ENCODE measurements around the gene TM6SF1. TPM values are rescaled to one million over a fixed set of nuclear protein-coding genes. Genes with fewer than 3 reads are reported as not detected.
A peak's percentile ranks its signal among the peaks of the same experiment; 100 is the strongest.

Gene TM6SF1
- total and polyA plus RNA-seq, 9 of the 15 experiments (the other 6 are each of a cell fraction or from before 2014, with no cell fraction given) = 1.0 to 5.6 (median 3.5) TPM

DNA sequence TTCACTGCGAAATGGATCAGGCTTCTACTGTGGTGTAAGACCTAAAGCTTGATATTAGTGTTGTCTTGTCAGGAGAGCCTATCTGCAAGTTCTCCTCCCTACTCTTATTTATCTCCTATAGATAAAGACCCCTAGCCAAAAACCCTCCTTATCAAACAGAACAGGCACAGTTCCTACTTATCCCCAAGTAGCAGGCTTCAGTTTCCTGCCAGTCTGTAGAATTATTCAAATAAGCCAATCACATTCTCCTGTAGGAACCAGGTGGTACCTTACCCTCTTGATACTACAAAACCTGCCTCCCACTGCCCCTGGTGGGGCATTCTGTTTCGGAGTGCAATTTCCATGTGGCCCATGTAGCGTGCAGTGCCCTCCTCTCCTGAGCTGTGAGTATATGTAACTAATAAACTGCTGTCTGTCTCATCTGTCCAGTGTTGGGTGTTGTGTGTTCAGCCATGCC is 71.5 kb downstream of the TM6SF1 start:
- Histone ChIP-seq H3K36me3 (ENCODE audit: control insufficient read depth, insufficient read depth, low read length) (no peaks in the 10 kb centered on the region; the same call in 1 of the 3 replicates), H3K4me1 (replicated peaks in 1 of 2; ENCODE audit: control insufficient read depth in 2 of 2, insufficient read depth in 2 of 2, low read length in 2 of 2) (peaks cover 5 to 8% of the 10 kb centered on the region in 2 experiments; a peak in 3 of 5 replicates), H3K9ac (ENCODE audit: insufficient read depth in 1 of 2, low read depth in 2 of 2, low read length in 2 of 2) (0 out of 4 replicates have a peak overlapping the region, but pooled peaks of 1 of the 2 experiments have one; percentile 25), H2AFZ (ENCODE audit: low read depth, low read length) (peak overlapping the region; percentile 35), H4K20me1 (replicated peaks; ENCODE audit: control insufficient read depth, insufficient read depth, low read length) (no peaks in the 10 kb centered on the region), H3K4me2 (ENCODE audit: insufficient read depth, low read length) (peak overlapping the region; percentile 49), H3K9me3 (replicated peaks; ENCODE audit: control insufficient read depth, insufficient read depth, low read depth, low read length) (no peaks in the 10 kb centered on the region), H3K4me3 (no peak overlapping the region), H3K27me3 (ENCODE audit: control insufficient read depth in 2 of 2, insufficient read depth in 2 of 2, low read length in 2 of 2) (no peaks in the 10 kb centered on the region), H3K9me1 (ENCODE audit: control insufficient read depth, insufficient read depth, low read length) (no peaks in the 10 kb centered on the region), H3K79me2 (ENCODE audit: control insufficient read depth, insufficient read depth, low read length) (no peaks in the 10 kb centered on the region), H3K27ac (ENCODE audit: extremely low read depth, low read depth, low read length) (peak overlapping the region; percentile 40)
- 4% methylated on average over 3 of the region's 3 CpGs for WGBS (ENCODE audit: insufficient coverage, low coverage, missing lambda C conversion rate)
- DNase-seq (ENCODE audit: extremely low read depth in 1 of 4, low spot score in 3 of 4) = peak; percentile 40 to 67 (median 61)
- FAIRE-seq = peak; percentile 59
- ChIA-PET CTCF (ENCODE audit: low intra/inter-chr PET ratio) (no interaction called here), POLR2A (interaction anchor here (0.6 kb wide), 1 partner anchor 59 kb away, joined by 3 read pairs; no protein-coding TSS in a partner anchor)
- peak; percentile 68 for ATAC-seq
- in situ Hi-C loops (cut with MboI) = no loop called here
- intact Hi-C loops (cut with micrococcal nuclease) = no loop called here
- BruUV-seq (replicated peaks) = no TSS peak
- TF ChIP-seq ZBTB2 (IDR thresholded peaks at IDR 0.05) (no peak; the same call in 1 of the 2 replicates), RNF2 (IDR thresholded peaks at IDR 0.05) (no peak), HSF4 (CRISPR knock-in tag; IDR thresholded peaks at IDR 0.05; ENCODE audit: borderline replicate concordance) (0 out of 2 replicates have a peak, but pooled peaks have one; percentile 22), ZNF668 (CRISPR knock-in tag; IDR thresholded peaks at IDR 0.05) (no peak), NCOA4 (IDR thresholded peaks at IDR 0.05; ENCODE audit: partially characterized antibody) (no peak), HDAC1 (IDR thresholded peaks at IDR 0.05) (no peak), HLTF (IDR thresholded peaks at IDR 0.05) (no peak), TEAD1 (CRISPR knock-in tag; IDR thresholded peaks at IDR 0.05) (no peak), SMARCE1 (IDR thresholded peaks at IDR 0.05) (no peak), TSC22D4 (tag; IDR thresholded peaks at IDR 0.05) (no peak), ZNF780A (CRISPR knock-in tag; IDR thresholded peaks at IDR 0.05) (no peak), MAFK (IDR thresholded peaks at IDR 0.05; ENCODE audit: low read length) (no peak), ZKSCAN3 (CRISPR knock-in tag; IDR thresholded peaks at IDR 0.05) (no peak)

Data from K562 (cell line).